HepG2 (cell line): ENCODE data around the gene STX8. TPM values are rescaled to one million over a fixed set of nuclear protein-coding genes. Genes with fewer than 3 reads are reported as not detected.

Experiments used
- DDIT3 ChIP-seq: sonication (generic); formaldehyde crosslinking; IDR thresholded peaks from 2 replicates; pipeline ENCODE4 v1.4.0; 2020; ENCODE audit warnings: mild to moderate bottlenecking, missing genetic modification reagents
- MAFG ChIP-seq: sonication (generic); formaldehyde crosslinking; IDR thresholded peaks from 2 replicates; pipeline ENCODE4 v1.5.1; 2020; ENCODE audit warnings: mild to moderate bottlenecking, missing genetic modification reagents
- RERE ChIP-seq: IDR thresholded peaks from 2 replicates; pipeline ENCODE4 v1.6.1; 2016; ENCODE audit warnings: low read depth, missing genetic modification reagents, missing compliant biosample characterization
- STAG1 ChIP-seq: sonication (generic); formaldehyde crosslinking; IDR thresholded peaks from 2 replicates; pipeline ENCODE4 v1.4.0; 2020; ENCODE audit warnings: missing genetic modification reagents
- USF2 ChIP-seq, 2 experiments: sonication (generic) in 1 of 2; formaldehyde crosslinking in 1 of 2; IDR thresholded peaks; 2 replicates each; pipeline versions ENCODE4 v1.5.1 to v1.6.1; 2011 to 2020; ENCODE audit warnings: borderline replicate concordance in 1 of 2, low read depth in 1 of 2, low read length in 1 of 2, mild to moderate bottlenecking in 1 of 2, missing genetic modification reagents in 1 of 2, moderate library complexity in 1 of 2
- ZNF562 ChIP-seq: sonication (generic); formaldehyde crosslinking; IDR thresholded peaks from 2 replicates; pipeline ENCODE4 v1.8.0; 2022; ENCODE audit warnings: missing genetic modification reagents, borderline replicate concordance
- ZNF879 ChIP-seq: sonication (generic); formaldehyde crosslinking; IDR thresholded peaks from 2 replicates; pipeline ENCODE4 v1.8.1; 2023; ENCODE audit warnings: missing genetic modification reagents
- polyA plus RNA-seq, 8 experiments: library from polyadenylated mRNA; depleted of rRNA in 3 of 8; stranded (reverse) in 7 of 8; unstranded in 1 of 8; fragments of >200 nt; fragmentation: Illumina TruSeq in 4 of 8; extraction: Trizol in 4 of 8; gene quantifications; 2 replicates each; pipeline versions ENCODE4 v1.2.1 to v1.2.3, GENCODE V29; 2011 to 2016; ENCODE audit warnings: low read depth in 4 of 8, missing spikeins in 1 of 8, mixed read lengths in 1 of 8; ENCODE audit not compliant: insufficient read depth in 1 of 8
- total RNA-seq, 5 experiments: library from RNA; depleted of rRNA; stranded (reverse); fragments of >200 nt; fragmentation: Illumina TruSeq; extraction: Trizol; gene quantifications; 2 replicates each; pipeline ENCODE4 v1.2.3, GENCODE V29; 2016; ENCODE audit warnings: low read depth in 1 of 5

STX8 gene
- total and polyA plus RNA-seq, 2 of the 13 experiments (the other 11 are each of a cell fraction or from before 2014, with no cell fraction given) = 36.4 to 53.6 TPM

- TF ChIP-seq RERE (CRISPR knock-in tag) = no peak
- TF ChIP-seq ZNF879 (CRISPR knock-in tag) = no peak
- no peak for TF ChIP-seq DDIT3 (CRISPR knock-in tag)
- peak; percentile 17; the same call in 1 of the 2 replicates for TF ChIP-seq STAG1 (CRISPR knock-in tag)
- no peak for TF ChIP-seq USF2 (IDR thresholded peaks at IDR 0.05; ENCODE audit: low read depth, low read length)
- TF ChIP-seq USF2 (CRISPR knock-in tag; IDR thresholded peaks at IDR 0.05; ENCODE audit: borderline replicate concordance) = no peak
- no peak for TF ChIP-seq MAFG (CRISPR knock-in tag)
- no peak for TF ChIP-seq ZNF562
Measured at GRCh38 chr17:9322326-9322725, 253.3 kb downstream of the STX8 start (continued).
